Lower leg skin (tissue), 4 donors: Measurements from ENCODE around the gene CTRB1. TPM values are rescaled to one million over a fixed set of nuclear protein-coding genes. Genes with fewer than 3 reads are reported as not detected.

Source experiments
- DNase-seq, 2 donors: peaks; one replicate each; pipeline ENCODE4 v3.0.0-alpha.2; 2019; ENCODE audit warnings: low spot score in 2 of 2
- H3K4me3 ChIP-seq: fragments of 200-600 bp; sonication (generic); 2 replicates; pipeline ENCODE4 v1.5.1; 2017; ENCODE audit warnings: mild to moderate bottlenecking, low read depth; ENCODE audit not compliant: poor library complexity, severe bottlenecking
- POLR2A ChIP-seq, 2 donors: fragments of 450-650 bp; IDR thresholded peaks; one replicate each; pipeline ENCODE4 v1.6.1; 2016 to 2017; ENCODE audit warnings: antibody characterized with exemption in 2 of 2, mild to moderate bottlenecking in 1 of 2, moderate library complexity in 1 of 2
- WGBS, 2 donors: methylation state at CpG; one replicate each; pipeline ENCODE4 v1.1.5; 2018; 5-methylcytosine and 5-hydroxymethylcytosine counted together
- intact Hi-C: fragments of 100-400 bp; cut with DNase I; formaldehyde crosslinking; loops from one replicate; pipeline ENCODE4 v1.15.0; 2023; ENCODE audit warnings: low total_unique reads
- total RNA-seq, 4 donors: library from RNA; depleted of rRNA; stranded (reverse); fragments of >200 nt; gene quantifications; one replicate each; pipeline ENCODE4 v1.1.0, GENCODE V29; 2016
- TF ChIP-seq, protein P1 (sequence below), 3 donors: fragments of 450-650 bp; IDR thresholded peaks; one replicate each; pipeline ENCODE4 v1.5.1; 2016; ENCODE audit warnings: antibody characterized with exemption in 3 of 3, mild to moderate bottlenecking in 3 of 3, moderate library complexity in 2 of 3

The CTRB1 gene
- total RNA-seq, 4 donors from 2014 or later = 1.0 TPM; not detected in 3

DNA sequence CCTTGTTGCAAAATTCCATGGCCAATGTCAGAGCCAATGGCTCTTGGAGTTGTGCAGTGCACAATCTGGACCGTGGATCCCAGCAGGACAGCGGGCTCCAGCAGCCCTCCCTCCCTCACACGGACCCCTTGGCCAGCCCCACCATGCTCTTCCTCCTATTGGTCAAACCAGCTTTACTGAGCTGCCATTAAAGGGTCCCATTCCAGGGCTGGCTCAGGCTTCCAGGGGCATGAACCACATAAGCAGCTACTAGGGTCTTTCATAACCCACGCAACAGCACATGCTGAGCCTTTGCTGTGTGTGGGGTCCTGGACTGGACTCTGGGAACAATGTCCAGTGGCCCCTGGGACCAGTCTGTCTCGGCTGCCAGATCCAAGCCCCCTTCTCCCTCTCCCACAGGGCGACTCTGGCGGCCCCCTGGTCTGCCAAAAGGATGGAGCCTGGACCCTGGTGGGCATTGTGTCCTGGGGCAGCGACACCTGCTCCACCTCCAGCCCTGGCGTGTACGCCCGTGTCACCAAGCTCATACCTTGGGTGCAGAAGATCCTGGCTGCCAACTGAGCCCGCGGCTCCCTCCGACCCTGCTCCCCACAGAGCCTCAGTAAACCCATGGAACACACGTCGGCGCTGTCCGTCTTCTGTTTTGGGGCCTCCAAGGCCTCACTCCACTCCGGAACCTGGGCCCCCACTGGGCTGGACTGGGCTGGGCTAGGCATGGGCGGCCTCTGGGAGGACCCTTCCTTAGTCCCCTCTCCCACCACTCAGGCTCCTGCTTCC, 5.7 kb downstream of the CTRB1 start:
- WGBS, 2 donors = 66 to 74% methylated on average over 19 to 20 of the region's 20 CpGs
- DNase-seq = no peak
- intact Hi-C loops = no loop called here
- H3K4me3 ChIP-seq = no peak overlapping the region
- TF ChIP-seq POLR2A (IDR thresholded peaks at IDR 0.05) = no peak
- TF ChIP-seq, protein P1, sequence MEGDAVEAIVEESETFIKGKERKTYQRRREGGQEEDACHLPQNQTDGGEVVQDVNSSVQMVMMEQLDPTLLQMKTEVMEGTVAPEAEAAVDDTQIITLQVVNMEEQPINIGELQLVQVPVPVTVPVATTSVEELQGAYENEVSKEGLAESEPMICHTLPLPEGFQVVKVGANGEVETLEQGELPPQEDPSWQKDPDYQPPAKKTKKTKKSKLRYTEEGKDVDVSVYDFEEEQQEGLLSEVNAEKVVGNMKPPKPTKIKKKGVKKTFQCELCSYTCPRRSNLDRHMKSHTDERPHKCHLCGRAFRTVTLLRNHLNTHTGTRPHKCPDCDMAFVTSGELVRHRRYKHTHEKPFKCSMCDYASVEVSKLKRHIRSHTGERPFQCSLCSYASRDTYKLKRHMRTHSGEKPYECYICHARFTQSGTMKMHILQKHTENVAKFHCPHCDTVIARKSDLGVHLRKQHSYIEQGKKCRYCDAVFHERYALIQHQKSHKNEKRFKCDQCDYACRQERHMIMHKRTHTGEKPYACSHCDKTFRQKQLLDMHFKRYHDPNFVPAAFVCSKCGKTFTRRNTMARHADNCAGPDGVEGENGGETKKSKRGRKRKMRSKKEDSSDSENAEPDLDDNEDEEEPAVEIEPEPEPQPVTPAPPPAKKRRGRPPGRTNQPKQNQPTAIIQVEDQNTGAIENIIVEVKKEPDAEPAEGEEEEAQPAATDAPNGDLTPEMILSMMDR (IDR thresholded peaks at IDR 0.05) = no peak

DNA sequence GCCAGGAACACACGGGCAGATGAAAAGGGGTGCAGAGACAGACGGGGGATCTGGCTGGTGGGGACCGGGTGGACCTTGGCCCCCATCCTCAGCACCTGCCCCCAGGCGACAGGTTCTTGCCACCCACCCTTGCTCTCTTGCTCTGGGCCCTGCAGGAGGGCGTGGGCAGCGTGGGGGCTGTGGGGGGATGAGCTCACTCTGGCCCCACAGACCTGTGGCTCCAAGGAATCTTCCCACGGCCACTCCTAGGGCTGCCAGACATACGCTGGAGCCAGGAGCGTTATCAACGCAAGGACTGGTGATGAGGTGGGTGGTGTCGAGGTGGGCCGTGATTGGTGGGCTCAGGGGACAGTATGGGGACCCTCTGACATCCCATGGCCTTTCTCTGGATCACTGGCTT, 6.3 kb downstream of the CTRB1 start:
- intact Hi-C loops = no loop called here
- H3K4me3 ChIP-seq = no peak overlapping the region
- TF ChIP-seq POLR2A (IDR thresholded peaks at IDR 0.05) = no peak
- TF ChIP-seq, protein P1 (IDR thresholded peaks at IDR 0.05) = no peak
- WGBS, 2 donors = 49 to 56% methylated on average over 12 of the region's 12 CpGs
- DNase-seq = no peak

DNA sequence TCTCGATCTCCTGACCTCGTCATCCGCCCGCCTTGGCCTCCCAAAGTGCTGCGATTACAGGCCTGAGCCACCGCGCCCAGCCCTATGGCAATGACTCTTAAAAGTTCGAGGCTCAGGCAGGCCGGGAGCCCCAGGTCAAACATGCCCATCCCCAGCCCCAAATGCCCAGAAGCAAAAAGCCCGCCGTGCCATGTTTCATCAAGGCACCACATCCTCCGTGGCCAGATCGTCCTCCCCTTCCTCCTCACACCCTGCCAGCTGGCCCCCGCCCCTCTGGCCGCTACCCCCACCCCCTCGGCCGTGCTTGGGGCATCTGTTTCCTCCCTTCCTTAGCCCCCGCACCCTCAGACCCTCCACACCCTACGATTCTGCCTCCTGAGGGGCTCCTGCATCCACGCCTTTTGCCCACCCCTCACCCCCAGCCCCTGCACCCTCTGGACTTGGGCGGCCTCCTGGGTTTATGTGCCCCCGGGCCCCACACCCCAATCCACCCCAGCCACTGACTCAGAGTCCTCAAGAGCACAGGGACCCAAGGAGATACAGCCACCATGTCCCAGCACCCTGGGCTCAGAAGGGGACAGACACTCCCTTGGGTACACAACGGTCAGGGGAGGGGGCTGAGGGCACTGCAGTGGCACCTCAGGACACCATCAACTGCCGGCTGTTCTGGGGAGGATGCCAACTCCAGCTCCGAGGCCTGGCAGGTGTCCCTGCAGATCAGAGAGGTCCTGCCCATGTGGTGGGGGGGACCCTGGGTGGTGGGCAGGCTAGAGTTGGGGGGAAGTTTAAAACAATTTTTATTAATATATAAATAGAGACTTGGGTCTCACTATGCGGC, 7.1 kb downstream of the CTRB1 start:
- H3K4me3 ChIP-seq = no peak overlapping the region
- no peak for TF ChIP-seq POLR2A (IDR thresholded peaks at IDR 0.05)
- TF ChIP-seq, protein P1 (IDR thresholded peaks at IDR 0.05) = no peak
- intact Hi-C loops = no loop called here
- no peak for DNase-seq
- WGBS, 2 donors = 62 to 67% methylated on average over 26 of the region's 26 CpGs

DNA sequence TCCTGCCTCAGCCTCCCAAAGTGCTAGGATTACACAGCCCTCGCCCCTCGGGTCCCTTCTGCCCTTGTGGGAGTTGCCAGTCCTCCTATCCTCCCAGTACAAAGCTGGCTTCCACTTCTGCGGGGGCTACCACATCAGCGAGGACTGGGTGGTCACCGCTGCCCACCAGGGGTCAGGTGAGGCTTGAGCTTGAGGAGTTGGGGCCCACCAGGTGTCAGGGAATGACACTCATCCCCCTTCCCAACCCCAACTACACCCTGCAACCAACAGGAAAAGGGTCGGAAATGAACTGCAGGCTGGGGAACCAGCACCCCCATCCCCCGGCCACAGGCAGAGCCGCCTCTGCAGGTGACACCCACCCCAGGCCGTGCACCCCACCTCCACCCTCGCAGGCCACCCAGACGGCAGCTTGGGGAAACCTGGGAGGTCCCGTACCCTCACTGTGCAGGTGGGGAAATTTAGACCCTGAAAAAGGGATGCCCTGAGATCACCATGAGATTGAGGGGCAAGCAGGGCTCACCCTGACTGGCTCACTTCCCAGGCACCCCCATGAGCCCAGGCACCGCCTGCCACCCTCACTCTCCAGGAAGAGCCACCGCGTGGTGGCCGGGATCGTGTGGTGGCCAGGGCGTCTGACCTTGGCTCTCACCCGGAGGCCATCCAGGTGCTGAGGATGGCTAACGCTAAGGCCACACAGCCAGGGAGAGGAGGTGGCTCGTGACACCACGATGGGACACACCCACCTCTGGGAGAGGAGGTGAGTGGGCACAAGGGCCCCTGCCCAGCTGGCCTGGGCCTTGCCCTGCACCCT, 8.0 kb downstream of the CTRB1 start:
- no peak overlapping the region for H3K4me3 ChIP-seq
- 69% methylated on average over 17 to 21 of the region's 22 CpGs for WGBS, 2 donors
- no peak for DNase-seq
- intact Hi-C loops = no loop called here
- TF ChIP-seq, protein P1 (IDR thresholded peaks at IDR 0.05) = no peak
- TF ChIP-seq POLR2A (IDR thresholded peaks at IDR 0.05) = no peak

DNA sequence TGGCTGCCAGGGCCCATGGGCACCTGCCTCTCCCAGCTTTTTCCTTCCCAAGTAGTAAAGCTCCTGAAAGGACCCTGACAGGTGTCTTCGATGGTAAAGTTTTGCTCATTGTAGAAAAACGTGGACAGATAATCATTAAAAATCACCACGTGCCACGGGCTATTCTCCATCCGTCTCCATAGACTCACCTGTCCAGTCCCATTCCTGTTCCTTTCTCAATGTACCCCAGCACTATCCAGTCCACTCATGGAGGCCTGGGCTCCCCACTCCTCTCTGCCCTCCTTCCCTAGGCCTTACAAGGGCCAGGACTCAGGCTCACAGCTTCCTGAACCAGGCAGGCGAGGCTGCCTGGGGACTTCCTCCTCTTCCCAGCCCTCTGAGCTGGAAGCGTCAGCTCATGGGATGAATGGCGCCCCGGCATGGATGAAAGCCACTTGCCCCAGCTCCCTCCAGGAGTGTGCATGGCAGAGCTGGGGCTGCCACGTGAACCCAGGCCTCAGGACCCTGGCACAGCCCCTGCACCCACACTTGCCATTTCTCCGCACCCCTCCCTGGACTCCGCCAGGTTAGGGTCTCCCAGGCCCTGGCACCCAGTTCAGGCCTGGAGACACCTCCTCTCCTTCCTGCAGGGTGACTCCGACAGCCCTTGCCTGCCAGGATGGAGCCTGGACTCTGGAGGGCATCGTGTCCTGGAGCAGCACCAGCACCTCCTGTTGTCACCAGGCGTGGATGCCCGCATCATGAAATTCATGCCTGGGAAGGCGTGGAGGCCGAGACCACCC, 8.8 kb downstream of the CTRB1 start:
- H3K4me3 ChIP-seq = no peak overlapping the region
- TF ChIP-seq, protein P1 (IDR thresholded peaks at IDR 0.05) = no peak
- no peak for TF ChIP-seq POLR2A (IDR thresholded peaks at IDR 0.05)
- 77 to 79% methylated on average over 18 of the region's 18 CpGs for WGBS, 2 donors
- no peak for DNase-seq
- intact Hi-C loops = no loop called here
